Stimulated activated CD4-positive, alpha-beta T cell treated with anti-CD3 and anti-CD28 coated beads, TNF-alpha, amount 100 ng/mL, for 48 hours (primary cell): ENCODE data around the gene RAB3GAP2.
"Not testable (repeated sequence)": the region's sequence is repeated elsewhere in the genome, so short reads cannot be mapped to it uniquely, and the experiment has no call there.

Source experiments
- DNase-seq, 3 donors: peaks; one replicate each; pipeline ENCODE4 v3.0.0-alpha.2; 2020; ENCODE audit warnings: low read depth in 3 of 3

Gene RAB3GAP2

DNA sequence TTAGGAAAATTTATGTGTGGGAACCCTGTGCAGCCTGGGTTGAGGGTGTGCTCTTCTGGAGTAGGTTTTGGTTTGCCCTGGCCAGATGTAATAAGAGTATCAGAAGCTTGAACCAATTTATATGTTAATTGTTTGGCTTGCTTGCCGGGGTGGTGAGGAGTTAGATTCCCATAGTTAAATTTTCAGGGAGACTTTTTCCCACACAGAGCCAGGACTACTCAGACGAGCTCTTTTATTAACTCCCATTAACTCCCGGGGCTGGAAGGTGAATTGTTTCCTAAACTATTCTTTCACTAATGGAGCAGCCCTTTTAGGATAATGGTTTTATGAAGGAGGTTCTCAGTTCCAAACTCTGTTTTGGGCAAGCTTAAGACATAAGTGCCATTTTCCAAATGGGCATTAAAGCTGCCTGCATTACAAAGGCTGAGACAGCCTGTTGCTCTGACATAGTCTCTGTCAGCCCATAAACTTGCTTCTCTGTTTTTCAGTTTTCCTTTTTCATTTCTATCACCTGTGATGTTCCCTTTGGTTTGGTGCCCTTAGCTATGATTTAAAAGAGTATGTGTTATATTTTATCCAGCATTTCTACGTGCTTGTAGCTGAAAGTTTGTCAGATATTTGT is 18.0 kb upstream of the RAB3GAP2 start:
- no peak for DNase-seq

DNA sequence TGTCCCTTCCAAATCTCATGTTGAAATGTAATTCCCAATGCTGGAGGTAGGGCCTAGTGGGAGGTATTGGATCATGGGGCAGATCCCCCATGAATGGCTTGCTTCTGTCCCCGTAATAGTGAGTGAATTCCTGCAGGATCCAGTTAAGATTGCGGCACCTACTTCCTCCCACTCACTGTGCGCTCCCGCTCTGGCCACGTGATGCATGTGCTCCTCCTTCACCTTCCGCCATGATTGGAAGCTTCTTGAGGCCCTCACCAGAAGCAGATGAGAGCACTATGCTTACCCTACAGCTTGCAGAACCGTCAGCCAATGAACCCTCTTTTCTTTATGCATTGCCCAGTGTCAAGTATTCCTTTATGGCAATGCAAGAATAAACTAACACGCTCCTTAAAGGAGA is 14.9 kb upstream of the RAB3GAP2 start:
- DNase-seq: no peak

DNA sequence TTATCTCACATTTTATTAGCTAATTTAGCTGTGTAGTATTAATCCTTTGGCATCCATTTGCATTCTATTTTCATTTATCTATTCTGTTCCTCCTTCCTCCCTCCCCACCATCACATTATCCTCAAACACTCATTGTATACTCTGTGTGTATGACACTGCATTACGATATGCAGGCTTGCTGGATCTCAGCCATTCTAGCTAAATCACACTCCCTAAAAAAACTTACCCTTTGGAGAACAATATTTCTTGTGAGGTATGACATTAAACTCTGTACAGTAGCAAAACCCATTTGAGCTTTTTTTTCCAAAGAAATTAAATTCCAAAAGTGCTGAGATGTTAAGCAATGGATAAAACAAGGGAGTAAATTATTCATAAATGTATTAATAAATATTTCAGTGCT is 11.4 kb upstream of the RAB3GAP2 start:
- DNase-seq: no peak

DNA sequence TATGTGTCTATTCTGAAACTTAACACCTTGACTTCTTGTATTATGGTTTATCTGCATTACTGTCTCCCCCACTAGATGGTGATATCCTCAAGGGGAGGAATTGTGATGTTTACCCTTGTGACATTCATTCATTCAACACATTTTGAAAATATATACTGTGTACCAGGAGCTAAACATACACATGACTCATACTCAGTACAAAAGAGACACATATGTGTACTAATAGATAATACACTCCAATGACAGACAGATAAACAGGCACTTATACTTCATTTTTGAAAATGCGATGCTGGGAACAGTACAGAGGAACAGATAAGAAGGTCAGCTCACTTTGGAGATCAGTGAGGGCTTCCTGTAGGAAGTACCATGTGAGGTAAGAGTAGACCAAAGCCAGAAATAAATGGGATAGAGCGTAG is 8.9 kb upstream of the RAB3GAP2 start:
- no peak for DNase-seq

DNA sequence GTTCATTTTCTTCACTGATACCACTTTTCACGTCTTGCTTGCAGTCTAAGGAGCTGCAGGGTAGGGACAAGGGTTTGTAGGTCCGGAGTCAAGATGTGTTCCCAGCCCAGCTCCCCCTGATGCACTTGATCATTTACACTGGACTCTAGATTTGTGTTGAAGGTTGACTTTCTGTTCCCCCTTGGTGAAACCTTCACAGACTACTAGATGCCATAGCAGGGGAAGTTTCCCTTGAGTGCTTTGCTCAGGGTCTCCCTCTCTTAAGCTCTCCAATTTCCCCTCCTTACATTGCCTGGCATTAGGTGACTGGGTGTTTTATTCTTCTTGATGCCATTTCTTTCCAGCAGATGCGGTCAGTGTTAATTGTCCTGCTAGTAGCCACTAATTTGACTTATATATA is 8.0 kb upstream of the RAB3GAP2 start:
- DNase-seq: no peak

DNA sequence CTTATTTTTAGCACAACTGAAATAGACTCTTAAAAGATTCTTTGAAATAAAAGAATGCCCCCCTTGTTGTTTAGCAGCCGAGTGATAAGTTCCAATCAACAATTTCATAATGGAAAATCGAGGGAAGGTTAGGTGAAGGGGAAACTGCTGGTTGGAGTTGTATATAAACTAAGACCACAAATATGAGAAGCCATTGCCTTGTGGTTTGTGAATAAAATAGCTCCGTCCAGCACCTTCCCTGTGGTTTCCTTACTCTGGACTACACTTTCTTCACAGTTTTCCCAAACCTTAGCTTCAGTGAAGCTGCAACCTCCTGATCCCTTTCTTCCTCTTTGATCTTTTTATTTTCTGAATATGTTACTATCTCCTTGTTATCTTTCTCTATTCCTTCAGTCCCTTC is 6.7 kb upstream of the RAB3GAP2 start:
- DNase-seq: no peak

DNA sequence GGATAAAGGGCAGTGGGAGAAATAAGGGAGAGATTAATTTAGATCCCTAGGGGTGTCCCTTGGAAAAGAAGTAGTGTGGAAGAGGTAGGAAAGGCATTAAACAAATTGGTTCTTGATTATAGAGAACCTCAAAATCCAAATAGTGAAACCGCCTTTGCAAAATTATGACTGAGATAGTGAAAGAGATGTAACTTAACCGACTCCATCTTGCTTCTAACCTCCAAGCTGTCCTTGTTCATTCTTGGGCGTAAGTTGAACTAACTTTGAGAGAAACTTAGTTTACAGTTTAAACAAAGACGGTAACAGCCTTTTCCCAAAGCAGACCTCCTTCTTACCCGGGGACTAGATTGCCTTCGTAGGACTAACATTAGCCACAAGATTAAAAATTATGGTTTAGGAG is 3.2 kb upstream of the RAB3GAP2 start:
- no peak for DNase-seq

DNA sequence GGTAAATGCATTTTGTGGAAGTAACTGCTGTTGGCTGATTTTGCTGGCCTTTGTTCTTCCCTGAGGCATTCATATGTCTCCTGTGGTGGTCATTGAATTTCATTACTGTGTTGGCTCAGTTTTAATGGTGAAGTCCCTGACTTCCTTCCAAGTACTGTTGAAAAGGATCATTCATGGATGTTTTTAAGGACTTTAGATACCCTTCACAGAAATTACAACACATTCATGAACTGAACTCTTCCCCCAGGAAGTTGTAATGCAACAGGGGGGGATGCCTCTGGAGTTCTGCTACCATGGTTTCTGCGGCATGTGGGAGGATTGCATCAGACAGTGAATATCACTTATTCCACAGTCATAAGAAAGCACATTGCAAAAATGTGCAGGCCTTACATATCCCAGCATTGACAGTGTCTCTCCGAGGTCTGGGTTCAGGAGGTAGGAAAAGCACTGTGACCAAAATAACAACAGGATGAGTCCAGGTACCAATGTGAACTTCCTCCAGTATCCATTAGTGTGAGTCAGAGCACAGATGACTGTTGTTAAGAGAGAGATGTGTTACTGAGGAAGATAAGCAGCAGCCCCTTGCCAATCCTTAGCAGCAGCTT is 2.1 kb upstream of the RAB3GAP2 start:
- DNase-seq: no peak

DNA sequence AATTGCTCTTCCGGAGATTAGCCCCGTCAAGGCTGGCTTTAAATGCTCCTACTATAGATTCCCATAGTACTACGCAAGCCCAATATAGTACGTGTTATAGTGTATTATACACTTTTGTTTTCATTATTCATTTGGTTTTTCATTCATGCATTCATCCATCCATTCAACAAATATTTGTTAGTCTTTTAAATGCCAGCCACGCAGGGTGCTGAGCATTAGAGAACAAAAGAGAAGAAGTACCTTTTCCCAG is 513 bp upstream of the RAB3GAP2 start:
- DNase-seq: no peak

DNA sequence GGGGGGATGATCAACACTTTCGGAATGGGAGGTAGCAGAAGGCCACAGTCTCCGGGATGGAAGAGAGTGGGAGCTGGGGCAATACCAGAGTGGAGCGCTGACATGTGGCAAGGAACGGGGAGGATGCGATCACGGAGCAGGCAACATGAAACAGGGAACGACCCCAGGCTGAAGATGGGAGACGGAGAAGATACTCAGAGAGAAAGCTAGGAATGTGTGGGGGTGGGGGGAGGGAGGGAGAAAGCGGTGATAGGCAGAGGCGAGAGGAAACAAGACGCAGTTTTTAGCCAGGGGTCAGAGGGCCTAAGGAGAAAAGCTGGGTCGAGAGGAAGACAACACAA is 577 bp downstream of the RAB3GAP2 start:
- DNase-seq: peak in 1 of 3 donors; percentile 3

DNA sequence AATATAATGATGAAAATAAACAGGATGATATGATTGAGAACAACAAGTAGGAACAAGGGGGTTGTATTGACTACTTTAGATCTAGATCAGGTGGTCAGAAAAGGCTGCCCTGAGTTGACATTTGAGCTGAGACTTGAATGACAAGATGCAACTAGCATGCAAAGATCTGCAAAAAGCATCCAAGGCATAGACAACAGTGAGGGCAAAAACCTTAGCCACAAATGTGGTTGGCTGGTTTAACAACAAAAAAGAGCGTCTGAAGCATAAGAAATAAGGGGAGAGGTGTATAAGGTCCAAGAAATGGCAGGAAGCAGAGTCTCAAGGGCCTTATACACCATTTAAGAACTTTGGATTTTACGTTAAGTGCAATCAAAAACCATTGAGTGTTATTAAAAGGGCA is 3.2 kb downstream of the RAB3GAP2 start:
- DNase-seq: no peak

DNA sequence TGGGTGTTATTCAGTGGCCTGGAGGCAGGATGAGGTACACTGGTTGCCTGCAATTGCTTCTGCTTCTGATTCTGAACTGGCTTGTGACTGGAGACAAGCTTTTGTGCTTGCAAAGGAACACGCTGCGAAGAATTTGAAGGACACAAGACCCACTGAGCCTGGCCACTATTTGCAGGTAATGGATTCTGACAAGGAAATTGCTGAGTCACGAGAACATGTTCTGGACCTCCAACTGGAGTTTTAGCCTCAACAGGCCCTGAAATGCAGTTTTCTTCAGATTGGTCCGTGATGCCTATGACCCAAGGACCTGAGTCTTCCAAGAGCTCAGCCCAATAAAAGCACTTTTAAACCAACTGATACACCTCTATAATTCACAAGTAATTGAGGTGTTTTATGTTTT is 4.6 kb downstream of the RAB3GAP2 start:
- DNase-seq: no peak

DNA sequence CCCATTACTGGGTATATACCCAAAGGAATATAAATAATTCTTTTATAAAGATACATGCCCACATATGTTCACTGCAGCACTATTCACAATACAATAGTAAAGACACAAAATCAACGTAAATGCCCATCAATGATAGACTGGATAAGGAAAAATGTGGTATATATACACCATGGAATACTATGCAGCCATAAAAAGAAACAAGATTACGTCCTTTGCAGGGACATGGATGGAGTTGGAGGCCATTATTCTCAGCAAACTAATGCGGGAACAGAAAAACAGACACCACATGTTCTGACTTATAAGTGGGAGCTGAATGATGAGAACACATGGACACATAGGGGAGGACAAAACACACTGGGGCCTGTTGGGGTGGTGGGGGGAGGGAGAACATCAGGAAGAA is 12.0 kb downstream of the RAB3GAP2 start:
- DNase-seq: not testable (repeated sequence)

DNA sequence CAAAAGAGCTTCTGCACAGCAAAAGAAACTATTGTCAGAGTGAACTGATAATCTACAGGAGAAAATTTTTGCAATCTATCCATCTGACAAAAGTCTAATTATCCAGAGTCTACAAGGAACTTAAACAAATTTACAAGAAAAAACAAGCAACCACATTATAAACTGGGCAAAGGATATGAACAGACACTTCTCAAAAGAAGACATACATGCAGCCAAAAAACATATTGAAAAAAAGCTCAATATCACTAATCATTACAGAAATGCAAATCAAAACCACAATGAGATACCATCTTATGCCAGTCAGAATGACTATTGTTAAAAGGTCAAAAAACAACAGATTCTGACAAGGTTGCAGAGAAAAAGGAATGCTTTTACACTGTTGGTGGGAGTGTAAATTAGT is 12.5 kb downstream of the RAB3GAP2 start:
- not testable (repeated sequence) for DNase-seq

DNA sequence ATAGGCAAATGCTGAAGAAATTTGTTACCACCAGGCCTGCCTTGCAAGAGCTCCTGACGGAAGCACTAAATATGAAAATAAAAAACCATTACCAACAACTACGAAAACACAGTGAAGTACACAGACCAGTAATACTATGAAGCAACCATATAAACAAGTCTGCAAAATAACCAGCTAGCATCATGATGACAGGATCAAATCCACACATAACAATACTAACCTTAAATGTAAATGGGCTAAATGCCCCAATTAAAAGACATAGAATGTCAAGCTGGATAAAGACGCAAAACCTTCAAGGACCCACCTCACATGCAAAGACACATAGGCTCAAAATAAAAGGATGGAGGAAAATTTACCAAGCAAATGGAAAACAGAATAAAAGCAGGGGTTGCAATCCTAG is 16.1 kb downstream of the RAB3GAP2 start:
- DNase-seq: not testable (repeated sequence)

DNA sequence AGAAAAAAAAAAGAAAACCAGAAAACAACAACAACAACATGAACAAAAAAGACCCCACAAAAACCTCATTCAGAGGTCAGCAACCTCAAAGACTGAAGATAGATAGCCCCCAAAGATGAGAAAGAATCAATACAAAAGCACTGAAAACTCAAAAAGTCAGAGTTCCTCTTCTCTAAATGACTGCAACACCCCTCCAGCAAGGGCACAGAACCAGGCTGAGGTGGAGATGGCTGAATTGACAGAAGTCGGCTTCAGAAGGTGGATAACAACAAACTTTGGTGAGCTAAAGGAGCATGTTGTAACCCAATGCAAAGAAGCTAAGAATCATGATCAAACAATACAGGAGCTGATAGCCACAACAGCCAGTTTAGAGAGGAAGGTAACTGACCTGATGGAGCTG is 17.0 kb downstream of the RAB3GAP2 start:
- DNase-seq: no peak

DNA sequence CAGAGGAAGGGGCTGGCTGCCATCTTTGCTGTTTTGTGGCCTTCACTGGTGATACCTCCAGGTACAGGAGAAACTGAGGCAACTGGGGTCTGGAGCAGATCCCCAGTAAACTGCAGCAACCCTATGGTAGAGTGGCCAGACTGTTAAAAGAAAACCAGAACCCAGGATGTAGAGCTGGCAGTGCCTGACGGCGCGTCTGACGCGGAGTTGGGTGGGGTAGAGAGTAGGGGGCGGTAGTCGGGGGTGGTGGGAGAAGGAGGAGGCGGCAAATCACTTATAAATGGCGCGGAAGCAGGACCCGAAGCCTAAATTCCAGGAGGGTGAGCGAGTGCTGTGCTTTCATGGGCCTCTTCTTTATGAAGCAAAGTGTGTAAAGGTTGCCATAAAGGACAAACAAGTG is 19.0 kb downstream of the RAB3GAP2 start:
- not testable (repeated sequence) for DNase-seq

DNA sequence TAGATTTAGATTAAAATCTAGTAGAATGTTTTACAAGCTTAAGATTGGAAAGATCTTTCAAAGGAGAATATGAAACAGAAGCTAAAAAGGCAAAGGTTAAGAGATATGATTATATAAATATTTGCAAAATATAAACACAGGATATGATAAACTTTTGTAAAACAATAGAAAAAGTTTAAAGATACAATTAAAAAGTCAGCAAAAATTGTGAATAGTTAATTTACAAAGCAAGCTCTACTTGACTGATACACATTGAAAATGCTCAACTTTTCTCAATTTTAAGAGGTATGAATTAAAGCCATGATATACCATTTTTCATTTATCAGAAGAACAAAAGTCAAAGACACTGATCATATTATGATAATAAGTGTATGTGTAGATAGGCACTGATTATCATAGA is 21.0 kb downstream of the RAB3GAP2 start:
- DNase-seq: no peak

DNA sequence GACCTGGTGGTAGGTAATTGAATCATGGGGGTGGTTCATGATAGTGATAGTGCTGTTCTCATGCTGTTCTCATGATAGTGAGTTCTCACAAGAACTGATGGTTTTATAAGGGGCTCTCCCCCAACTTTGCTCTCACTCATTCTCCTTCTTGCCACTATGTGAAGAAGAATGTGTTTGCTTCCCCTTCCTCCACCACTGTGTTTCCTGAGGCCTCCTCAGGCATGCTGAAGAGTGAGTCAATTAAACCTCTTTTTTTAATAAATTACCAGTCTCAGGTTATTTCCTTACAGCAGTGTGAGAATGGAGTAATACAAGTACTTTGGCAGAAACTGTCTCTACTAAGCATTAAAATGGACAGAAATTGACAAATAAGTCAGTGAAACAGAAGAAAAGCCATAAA is 21.6 kb downstream of the RAB3GAP2 start:
- no peak for DNase-seq

DNA sequence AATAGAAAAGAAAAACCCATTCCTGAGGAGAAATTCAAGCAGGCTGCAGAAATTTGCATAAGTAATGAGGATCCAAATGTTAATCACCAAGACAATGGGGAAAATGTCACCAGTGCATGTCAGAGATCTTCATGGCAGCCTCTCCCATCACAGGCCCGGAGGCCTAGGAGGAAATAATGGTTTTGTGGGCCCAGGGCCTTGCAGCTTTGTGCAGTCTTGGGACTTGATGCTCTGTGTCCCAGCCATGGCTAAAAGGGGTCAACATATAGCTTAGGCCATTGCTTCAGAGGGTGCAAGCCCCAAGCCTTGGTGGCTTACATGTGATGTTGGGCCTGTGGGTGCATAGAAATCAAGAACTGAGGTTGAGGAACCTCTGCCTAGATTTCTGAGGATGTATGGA is 22.7 kb downstream of the RAB3GAP2 start:
- DNase-seq: no peak

DNA sequence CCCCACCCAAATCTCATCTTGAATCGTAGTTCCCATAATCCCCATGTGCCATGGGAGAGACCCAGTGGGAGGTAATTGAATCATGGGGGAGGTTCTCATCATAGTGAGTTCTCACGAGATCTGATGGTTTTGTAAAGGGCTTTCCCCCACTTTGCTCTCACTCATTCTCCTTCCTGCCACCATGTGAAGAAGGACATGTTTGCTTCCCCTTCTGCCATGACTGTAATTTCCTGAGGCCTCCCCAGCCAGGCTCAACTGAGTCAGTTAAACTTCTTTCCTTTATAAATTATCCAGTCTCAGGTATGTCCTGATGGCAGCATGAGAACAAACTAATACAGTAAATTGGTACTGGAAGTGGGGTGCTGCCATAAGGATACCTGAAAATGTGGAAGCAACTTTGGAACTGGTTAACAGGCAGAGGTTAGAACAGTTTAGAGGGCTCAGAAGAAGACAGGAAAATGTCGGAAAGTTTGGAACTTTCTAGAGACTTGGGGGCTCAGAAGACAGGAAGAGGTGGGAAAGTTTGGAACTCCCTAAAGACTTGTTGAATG is 23.5 kb downstream of the RAB3GAP2 start:
- DNase-seq: not testable (repeated sequence)

DNA sequence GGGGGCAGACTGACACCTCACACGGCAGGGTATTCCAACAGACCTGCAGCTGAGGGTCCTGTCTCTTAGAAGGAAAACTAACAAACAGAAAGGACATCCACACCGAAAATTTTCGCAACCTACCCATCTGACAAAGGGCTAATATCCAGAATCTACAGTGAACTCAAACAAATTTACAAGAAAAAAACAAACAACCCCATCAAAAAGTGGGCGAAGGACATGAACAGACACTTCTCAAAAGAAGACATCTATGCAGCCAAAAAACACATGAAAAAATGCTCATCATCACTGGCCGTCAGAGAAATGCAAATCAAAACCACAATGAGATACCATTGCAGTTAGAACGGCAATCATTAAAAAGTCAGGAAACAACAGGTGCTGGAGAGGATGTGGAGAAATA is 26.4 kb downstream of the RAB3GAP2 start:
- DNase-seq: not testable (repeated sequence)

DNA sequence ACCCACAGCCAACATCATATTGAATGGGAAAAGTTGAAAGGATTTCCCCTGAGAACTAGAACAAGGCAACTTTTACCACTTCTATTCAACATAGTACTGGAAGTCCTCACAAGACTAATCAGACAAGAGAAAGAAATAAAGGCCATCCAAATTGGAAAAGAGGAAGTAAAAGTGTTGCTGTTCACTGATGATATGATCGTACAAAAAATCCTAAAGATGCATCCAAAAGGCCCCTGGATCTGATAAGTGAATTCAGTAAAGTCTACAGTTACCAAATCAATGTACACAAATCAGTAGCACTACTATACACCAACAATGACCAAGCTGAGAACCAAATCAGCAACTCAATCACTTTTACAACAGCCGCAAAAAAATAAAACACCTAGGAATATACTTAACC is 28.3 kb downstream of the RAB3GAP2 start:
- no peak for DNase-seq

DNA sequence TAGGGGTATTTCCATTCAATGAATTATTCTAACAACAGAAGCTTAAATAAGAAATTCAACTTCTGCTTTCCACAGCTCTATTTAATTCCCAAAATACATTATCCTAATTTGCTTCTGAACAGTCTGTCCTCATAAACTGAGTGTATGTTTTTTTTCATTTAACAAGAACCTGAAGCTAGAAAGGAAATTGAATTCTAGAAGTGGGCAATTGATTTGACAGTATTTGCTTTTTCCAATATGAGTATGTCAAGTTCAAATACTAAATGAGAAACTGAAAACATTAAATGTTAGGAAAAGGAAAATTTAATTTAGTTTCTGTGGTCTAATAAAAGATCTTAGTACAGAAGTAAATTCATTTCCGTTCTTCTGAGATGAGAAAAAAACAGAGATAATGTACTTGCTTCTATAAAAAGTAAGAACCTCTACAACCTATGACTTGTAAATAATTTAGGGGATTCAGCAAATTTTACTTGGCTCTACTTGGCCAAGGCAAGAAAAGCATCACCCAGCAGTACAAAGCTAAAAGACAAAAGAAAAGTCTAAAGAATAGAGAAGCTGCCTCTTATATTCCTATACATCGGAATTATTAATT is 31.1 kb downstream of the RAB3GAP2 start:
- DNase-seq: no peak
